Small intestine (tissue), 16 donors: ENCODE measurements around the gene DCLRE1A. TPM values are rescaled to one million over a fixed set of nuclear protein-coding genes. Genes with fewer than 3 reads are reported as not detected.

Source experiments
- DNase-seq, 2 donors: peaks; one replicate each; pipeline versions ENCODE4 v3.0.0 to v3.0.0-alpha.2; 2013
- FAIRE-seq: peaks from 2 replicates; lab custom pipeline; 2012; peaks lifted over from hg19 to GRCh38; lab: Jason Lieb, UNC
- H3K27ac ChIP-seq, 3 donors: one replicate each; pipeline ENCODE4 v1.5.1; 2013; ENCODE audit warnings: low read length in 2 of 3, mild to moderate bottlenecking in 2 of 3, control low read depth in 1 of 3, inconsistent platforms in 1 of 3, low read depth in 1 of 3, moderate library complexity in 1 of 3
- H3K27me3 ChIP-seq, 3 donors: one replicate each; pipeline ENCODE4 v1.6.1; 2013; ENCODE audit warnings: low read length in 3 of 3, inconsistent platforms in 1 of 3; ENCODE audit not compliant: control insufficient read depth in 3 of 3, insufficient read depth in 3 of 3
- H3K36me3 ChIP-seq, 3 donors: one replicate each; pipeline ENCODE4 v1.6.1; 2013; ENCODE audit warnings: low read length in 3 of 3, inconsistent platforms in 1 of 3, low read depth in 1 of 3, mild to moderate bottlenecking in 1 of 3, moderate library complexity in 1 of 3; ENCODE audit not compliant: control insufficient read depth in 3 of 3, insufficient read depth in 2 of 3
- H3K4me1 ChIP-seq, 3 donors: one replicate each; pipeline ENCODE4 v1.6.1; 2013; ENCODE audit warnings: low read length in 2 of 3, inconsistent platforms in 1 of 3, low read depth in 1 of 3, mild to moderate bottlenecking in 1 of 3, moderate library complexity in 1 of 3; ENCODE audit not compliant: control insufficient read depth in 3 of 3, insufficient read depth in 2 of 3
- H3K4me3 ChIP-seq, 3 donors: one replicate each; pipeline ENCODE4 v1.5.1; 2013; ENCODE audit warnings: low read length in 3 of 3, control low read depth in 1 of 3, inconsistent platforms in 1 of 3, low read depth in 1 of 3, mild to moderate bottlenecking in 1 of 3, moderate library complexity in 1 of 3
- H3K9me3 ChIP-seq, 2 donors: one replicate each; pipeline ENCODE4 v1.6.1; 2013; ENCODE audit warnings: low read depth in 1 of 2, low read length in 1 of 2; ENCODE audit not compliant: control insufficient read depth in 2 of 2, insufficient read depth in 1 of 2
- WGBS, 3 donors: extraction: QIAGEN DNeasy Blood & Tissue Kit; methylation state at CpG; one replicate each; pipeline ENCODE4 v1.1.7; 2013; 5-methylcytosine and 5-hydroxymethylcytosine counted together
- long read RNA-seq, 10 donors: transcript quantifications; one replicate each; lab custom pipeline, GENCODE V29; 2026
- polyA plus RNA-seq, 4 donors: library from polyadenylated mRNA; stranded (reverse) in 3 of 4; unstranded in 1 of 4; fragments of 200-250 nt in 3 of 4; fragments of 120-200 nt in 1 of 4; gene quantifications; one replicate each; pipeline versions ENCODE4 v1.2.1 to v1.2.3, GENCODE V29; 2013
- donor health status: healthy with polysubstance abuse.
- donor health status: control.
- donor health status: control.
- donor health status: Bipolar disorder and iron deficiency.
- donor health status: healthy.

Gene DCLRE1A
- 1 to 10 TPM; 3.8 to 9.5 (median 4.6) TPM for polyA plus RNA-seq
- long read RNA-seq, donor 1, full-length matches to known transcripts, result 1 of 1 reads
- long read RNA-seq, donor 1, partial matches to known transcripts, result 0 of 1 reads
- long read RNA-seq, donor 1, other reads (novel, unspliced or antisense), result 0 of 1 reads
- long read RNA-seq, donor 2, result 0 reads
- long read RNA-seq, donor 3, result 0 reads
- long read RNA-seq, donor 4, result 0 reads
- long read RNA-seq, donor 5, result 0 reads
- long read RNA-seq, donor 6, full-length matches to known transcripts, result 1 of 1 reads
- long read RNA-seq, donor 6, partial matches to known transcripts, result 0 of 1 reads
- long read RNA-seq, donor 6, other reads (novel, unspliced or antisense), result 0 of 1 reads
- long read RNA-seq, donor 7, result 0 reads
- long read RNA-seq, donor 8, result 0 reads
- long read RNA-seq, donor 9, result 0 reads
- long read RNA-seq, donor 10, result 0 reads

DNA sequence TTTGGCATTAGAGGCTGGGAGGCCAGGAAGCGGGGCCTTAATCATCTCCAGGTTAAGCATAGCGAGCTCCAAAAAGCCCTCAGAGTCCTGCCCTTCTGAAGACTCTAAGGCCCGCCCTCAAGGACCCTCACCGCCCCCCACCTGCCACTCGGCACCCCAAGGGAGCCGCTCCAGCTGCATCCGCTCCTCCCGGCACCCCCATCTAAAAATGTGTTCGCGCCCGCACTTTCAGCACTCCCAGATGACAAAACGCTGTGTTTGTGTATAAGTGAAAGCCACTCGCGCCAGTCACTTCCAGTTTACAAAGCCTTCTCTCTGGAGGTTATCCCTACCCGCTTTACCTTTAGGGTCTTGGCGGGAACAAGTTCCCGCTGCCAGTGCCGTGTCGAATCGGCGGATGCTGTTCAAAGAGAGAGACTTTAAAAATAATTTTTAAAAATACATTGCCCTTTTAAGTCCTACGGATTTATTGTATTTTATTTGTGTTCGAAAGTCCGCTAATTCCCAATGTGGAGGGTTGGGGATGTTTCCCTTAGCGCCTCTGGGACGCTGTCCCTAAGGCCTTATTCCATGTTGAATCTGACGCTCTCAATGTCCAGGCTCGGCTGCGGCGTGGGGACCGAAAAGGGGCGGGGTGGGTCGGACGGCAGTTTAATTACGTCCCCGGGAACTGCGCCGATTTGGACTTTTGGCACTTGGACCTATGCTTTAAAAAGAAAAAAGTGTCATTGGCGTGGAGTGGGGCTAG is at the start of gene DCLRE1A, which contains the start of gene NHLRC2:
DCLRE1A (minus strand) TSS at position 70 of the 748 bp plus-strand sequence. CDS start 900 bp downstream, outside the sequence.
NHLRC2 (plus strand) TSS at position 649 of the 748 bp plus-strand sequence. CDS start 212 bp downstream, outside the sequence.
- peak within 1 kb of the TSS; percentile 89 to 99 (median 91) for H3K4me3 ChIP-seq
- WGBS, 3 donors, result 0% methylated on average over 39 of the region's 39 CpGs
- H3K9me3 ChIP-seq, result no peaks in the 10 kb centered on the region
- no peaks in the 10 kb centered on the region for H3K36me3 ChIP-seq
- peak within 1 kb of the TSS; percentile 90 to 92 (median 91) for H3K27ac ChIP-seq
- peak; percentile 79 to 93 for DNase-seq
- no peaks in the 10 kb centered on the region for H3K27me3 ChIP-seq
- no peak for FAIRE-seq
- peaks cover 3 to 4% (median 3%) of the 10 kb centered on the region in 3 donors for H3K4me1 ChIP-seq

DNA sequence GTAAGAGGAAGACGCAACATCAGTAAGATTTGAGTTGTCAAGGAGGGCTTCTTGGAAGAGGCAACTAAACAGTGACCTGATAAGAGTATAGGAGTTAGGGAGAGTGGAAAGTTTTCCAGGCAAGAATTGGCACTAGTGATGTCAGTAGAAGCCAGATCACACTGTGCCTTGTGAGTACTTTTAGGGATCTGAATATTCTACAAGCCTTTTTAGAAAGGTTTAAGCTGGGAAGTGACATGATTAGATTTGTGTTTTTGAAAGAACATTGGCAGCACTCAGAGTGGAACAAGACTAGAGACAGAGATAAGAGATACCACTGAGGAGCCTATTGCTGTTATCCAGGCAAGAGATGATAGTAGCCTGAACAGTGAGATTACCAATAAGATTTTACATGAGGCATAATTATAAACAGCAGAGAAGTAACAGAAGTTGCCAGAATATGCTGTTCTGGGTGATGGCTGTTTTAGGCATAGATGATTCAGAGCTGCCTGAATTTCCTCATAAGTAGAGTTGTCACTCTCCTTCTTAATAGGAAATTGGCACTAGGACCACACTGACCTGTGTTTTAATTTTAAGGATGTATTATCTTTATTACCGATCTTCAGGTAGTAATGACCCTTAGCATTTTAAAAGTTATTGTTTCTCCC is 46.2 kb upstream of the DCLRE1A start:
- H3K27me3 ChIP-seq, result no peaks in the 10 kb centered on the region
- no peak overlapping the region for H3K4me3 ChIP-seq
- peaks cover 0 to 4% (median 0%) of the 10 kb centered on the region in 3 donors for H3K4me1 ChIP-seq
- WGBS, 3 donors, result 93 to 98% (median 95%) methylated on average over 2 of the region's 2 CpGs
- no peaks in the 10 kb centered on the region for H3K9me3 ChIP-seq
- peaks cover 0 to 16% (median 15%) of the 10 kb centered on the region in 3 donors for H3K36me3 ChIP-seq
- no peak overlapping the region for H3K27ac ChIP-seq
- FAIRE-seq (peak; percentile 33), DNase-seq (no peak)

DNA sequence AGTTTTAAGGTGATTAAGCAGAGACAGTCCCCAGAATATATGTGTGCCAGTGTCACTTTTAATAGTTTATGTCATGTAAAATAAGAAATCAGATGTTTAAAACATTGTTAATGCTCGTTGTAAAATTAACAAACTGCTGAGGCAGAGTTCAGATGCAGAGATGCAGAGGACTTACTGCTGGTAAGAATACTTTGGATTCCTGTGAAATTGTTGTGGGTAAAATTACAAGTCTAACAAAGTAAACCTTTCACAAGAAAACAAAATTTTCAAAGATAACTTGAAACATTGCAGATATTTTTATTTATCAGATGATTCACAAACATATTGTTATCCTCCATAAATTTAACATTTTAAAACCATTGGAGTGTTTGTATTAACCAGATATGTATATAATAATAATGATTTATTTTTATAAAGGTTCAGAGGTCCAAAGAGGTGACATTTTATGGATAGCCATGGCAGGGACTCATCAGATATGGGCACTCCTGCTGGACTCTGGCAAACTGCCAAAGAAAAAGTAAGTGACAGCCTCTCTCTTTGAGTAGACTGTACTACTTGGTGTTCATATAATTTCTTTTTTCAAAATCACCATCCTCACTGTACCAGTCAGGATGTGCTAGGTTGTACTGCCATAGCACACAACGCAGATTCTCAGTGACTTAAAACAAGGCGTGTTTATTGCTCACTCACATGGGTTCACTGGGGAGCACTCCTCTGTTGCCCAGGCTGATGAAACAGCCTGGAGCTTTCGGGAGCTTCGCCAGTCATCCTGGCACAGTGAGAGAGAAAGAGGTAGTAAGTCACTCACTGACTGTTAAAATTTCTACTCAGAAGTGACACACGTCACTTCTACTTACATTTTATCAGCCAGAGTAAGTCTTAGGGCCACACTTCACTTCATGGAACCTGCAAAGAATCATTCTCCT is 44.1 kb upstream of the DCLRE1A start:
- FAIRE-seq, result no peak
- peaks cover 0 to 4% (median 0%) of the 10 kb centered on the region in 3 donors for H3K4me1 ChIP-seq
- DNase-seq, result peak; percentile 29 to 84
- no peak overlapping the region for H3K27ac ChIP-seq
- H3K36me3 ChIP-seq, result peaks cover 0 to 13% (median 12%) of the 10 kb centered on the region in 3 donors
- H3K4me3 ChIP-seq, result no peak overlapping the region
- no peaks in the 10 kb centered on the region for H3K27me3 ChIP-seq
- H3K9me3 ChIP-seq, result no peaks in the 10 kb centered on the region
- 83 to 87% (median 85%) methylated on average over 6 of the region's 6 CpGs for WGBS, 3 donors

DNA sequence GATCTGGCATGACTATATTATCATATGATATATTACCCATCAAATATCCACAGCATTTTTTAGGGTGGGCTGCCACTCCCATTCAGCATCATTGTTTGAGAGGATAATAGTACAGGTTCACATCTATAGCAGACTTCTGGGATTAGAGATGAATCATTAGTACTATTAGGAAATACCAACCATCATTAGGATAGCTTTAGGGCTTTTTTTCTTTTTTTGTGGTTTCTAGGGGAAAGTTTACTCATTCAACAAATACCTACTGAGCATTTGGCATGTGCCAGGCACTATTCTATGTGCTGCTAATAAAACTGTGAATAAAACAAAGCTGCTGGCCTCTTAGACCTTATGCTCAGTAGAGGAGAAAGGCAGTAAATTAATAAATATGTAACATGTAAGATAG is 41.1 kb upstream of the DCLRE1A start:
- DNase-seq (no peak), FAIRE-seq (no peak)
- Histone ChIP-seq H3K4me1 (peaks cover 0 to 4% (median 0%) of the 10 kb centered on the region in 3 donors), H3K9me3 (no peaks in the 10 kb centered on the region), H3K27ac (no peak overlapping the region), H3K27me3 (no peaks in the 10 kb centered on the region), H3K4me3 (no peak overlapping the region), H3K36me3 (peaks cover 0 to 11% (median 7%) of the 10 kb centered on the region in 3 donors)

DNA sequence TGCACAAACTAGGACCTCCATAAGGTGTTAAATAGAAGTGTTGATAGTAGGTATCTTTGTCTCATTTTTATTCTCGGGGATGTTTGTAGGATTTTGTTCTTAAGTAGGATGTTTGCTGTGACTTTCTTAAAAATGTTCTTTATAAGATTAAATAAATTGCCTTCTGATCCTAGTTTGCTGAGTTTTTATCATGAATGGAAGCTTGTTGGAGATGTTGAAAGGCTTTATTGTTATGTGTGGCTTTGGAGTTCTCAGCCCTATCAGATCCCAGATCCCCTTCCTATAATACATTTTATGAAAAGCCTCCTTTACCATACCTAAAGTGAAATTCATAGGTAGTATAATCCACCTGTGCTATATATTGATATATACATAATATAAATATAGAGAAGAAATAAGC is 40.7 kb upstream of the DCLRE1A start:
- H3K27ac ChIP-seq, result no peak overlapping the region
- no peak for DNase-seq
- H3K27me3 ChIP-seq, result no peaks in the 10 kb centered on the region
- H3K9me3 ChIP-seq, result no peaks in the 10 kb centered on the region
- 91 to 100% (median 96%) methylated on average over 1 of the region's 1 CpG for WGBS, 3 donors
- peaks cover 0 to 4% (median 0%) of the 10 kb centered on the region in 3 donors for H3K4me1 ChIP-seq
- H3K36me3 ChIP-seq, result peaks cover 0 to 9% (median 9%) of the 10 kb centered on the region in 3 donors
- H3K4me3 ChIP-seq, result no peak overlapping the region
- no peak for FAIRE-seq

DNA sequence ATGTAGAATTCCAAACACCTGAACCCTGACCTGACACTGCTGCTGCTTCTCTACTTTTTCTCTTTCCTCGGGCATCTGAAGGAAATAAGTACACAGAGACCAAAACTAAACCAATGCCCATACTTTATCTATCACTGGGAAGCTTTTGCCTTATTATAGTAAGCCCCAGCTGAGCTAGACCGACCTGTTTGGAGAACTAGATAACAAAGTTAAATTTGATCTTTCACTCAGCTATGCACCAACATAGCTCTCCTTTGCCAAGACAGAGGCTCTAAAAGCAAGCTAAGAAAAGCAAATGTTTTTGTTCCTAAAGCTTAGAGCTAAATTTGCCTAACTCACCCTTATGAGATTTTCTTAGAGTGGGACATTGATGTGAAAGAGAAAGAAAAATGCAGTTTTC is 39.7 kb upstream of the DCLRE1A start:
- H3K4me3 ChIP-seq, result no peak overlapping the region
- no peaks in the 10 kb centered on the region for H3K9me3 ChIP-seq
- no peak overlapping the region for H3K27ac ChIP-seq
- H3K4me1 ChIP-seq, result peaks cover 0 to 4% (median 0%) of the 10 kb centered on the region in 3 donors
- DNase-seq, result no peak
- no peak for FAIRE-seq
- H3K27me3 ChIP-seq, result no peaks in the 10 kb centered on the region
- WGBS, 3 donors, result 36 to 72% (median 62%) methylated on average over 2 of the region's 2 CpGs
- peaks cover 0 to 11% (median 5%) of the 10 kb centered on the region in 3 donors for H3K36me3 ChIP-seq

DNA sequence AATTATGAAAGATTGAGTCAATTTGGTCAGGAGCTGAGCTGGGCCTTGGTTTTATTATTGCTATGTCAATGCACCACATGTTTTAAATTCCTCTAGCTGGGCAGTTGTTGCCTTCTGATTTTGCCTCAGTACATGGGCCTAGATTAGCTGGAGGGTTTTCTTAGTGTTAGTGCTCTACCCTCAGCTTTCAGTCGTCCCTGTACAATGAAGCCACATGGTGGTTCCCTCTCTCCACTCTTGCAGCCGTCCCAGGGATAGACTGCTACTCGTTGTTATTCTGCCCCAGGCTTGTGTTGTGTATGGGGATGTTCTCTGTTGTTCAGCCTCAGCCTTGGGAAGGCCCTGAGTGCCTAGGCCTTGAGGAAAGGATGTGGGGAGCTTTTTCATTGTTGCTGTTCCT is 37.6 kb upstream of the DCLRE1A start:
- Histone ChIP-seq H3K27ac (no peak overlapping the region), H3K4me1 (no peaks in the 10 kb centered on the region), H3K36me3 (peaks cover 0 to 10% (median 6%) of the 10 kb centered on the region in 3 donors), H3K27me3 (no peaks in the 10 kb centered on the region), H3K4me3 (no peak overlapping the region), H3K9me3 (no peaks in the 10 kb centered on the region)
- 62 to 67% (median 64%) methylated on average over 3 of the region's 3 CpGs for WGBS, 3 donors
- no peak for FAIRE-seq
- DNase-seq, result no peak
